CD4-positive, alpha-beta memory T cell (primary cell): ENCODE measurements around the gene GLMN. TPM values are rescaled to one million over a fixed set of nuclear protein-coding genes. Genes with fewer than 3 reads are reported as not detected.

Experiments used
- CTCF ChIA-PET: fragments of 350-600 bp; sonication (Branson Sonifier 250); formaldehyde crosslinking; loops from one replicate; lab custom pipeline; 2021; ENCODE audit warnings: inconsistent platforms; ENCODE audit not compliant: partially characterized antibody; lab: Charles Lee
- POLR2A ChIA-PET: fragments of 350-600 bp; sonication (Branson Sonifier 250); formaldehyde crosslinking; loops from one replicate; lab custom pipeline; 2021; ENCODE audit not compliant: partially characterized antibody; lab: Charles Lee
- DNase-seq, 5 donors: peaks; one replicate each; pipeline versions ENCODE4 v3.0.0 to v3.0.0-alpha.2; 2020 to 2022; ENCODE audit warnings: mixed read lengths in 1 of 5
- H3K27ac ChIP-seq: one replicate; pipeline ENCODE4 v1.7.0; 2013; ENCODE audit warnings: low read depth, low read length
- H3K27me3 ChIP-seq: 2 replicates; pipeline ENCODE4 v1.7.0; 2013; ENCODE audit warnings: mild to moderate bottlenecking, low read length, moderate library complexity; ENCODE audit not compliant: insufficient read depth
- H3K36me3 ChIP-seq: 2 replicates; pipeline ENCODE4 v1.7.0; 2013; ENCODE audit warnings: mild to moderate bottlenecking, low read length, moderate library complexity; ENCODE audit not compliant: insufficient read depth
- H3K4me1 ChIP-seq: 2 replicates; pipeline ENCODE4 v1.7.0; 2013; ENCODE audit warnings: mild to moderate bottlenecking, low read length, moderate library complexity; ENCODE audit not compliant: insufficient read depth
- H3K4me3 ChIP-seq, 2 donors: one replicate each; pipeline ENCODE4 v1.7.0; 2013; ENCODE audit warnings: low read length in 2 of 2, mild to moderate bottlenecking in 1 of 2
- H3K9me3 ChIP-seq, 2 donors: one replicate each; pipeline ENCODE4 v1.7.0; 2013; ENCODE audit warnings: low read length in 2 of 2, control low read depth in 1 of 2; ENCODE audit not compliant: control insufficient read depth in 1 of 2
- H3K27ac Mint-ChIP-seq, 7 donors: one replicate each; pipeline ENCODE4 v1.8.0; 2020 to 2021; ENCODE audit warnings: mixed read lengths in 7 of 7, mild to moderate bottlenecking in 6 of 7, inconsistent platforms in 3 of 7, moderate library complexity in 3 of 7
- H3K27me3 Mint-ChIP-seq, 2 donors: one replicate each; pipeline ENCODE4 v1.8.0; 2020 to 2021; ENCODE audit warnings: mixed read lengths in 2 of 2
- H3K36me3 Mint-ChIP-seq, 2 donors: one replicate each; pipeline ENCODE4 v1.8.0; 2020 to 2021; ENCODE audit warnings: mixed read lengths in 2 of 2, inconsistent platforms in 1 of 2, mild to moderate bottlenecking in 1 of 2
- H3K4me1 Mint-ChIP-seq, 4 donors: one replicate each; pipeline ENCODE4 v1.8.0; 2020 to 2021; ENCODE audit warnings: mixed read lengths in 4 of 4, mild to moderate bottlenecking in 1 of 4
- H3K4me3 Mint-ChIP-seq, 8 donors: one replicate each; pipeline ENCODE4 v1.8.0; 2020 to 2021; ENCODE audit warnings: mixed read lengths in 8 of 8, mild to moderate bottlenecking in 7 of 8, moderate library complexity in 6 of 8, inconsistent platforms in 3 of 8
- H3K9me3 Mint-ChIP-seq, 8 donors: one replicate each; pipeline ENCODE4 v1.8.0; 2020 to 2021; ENCODE audit warnings: mixed read lengths in 8 of 8, mild to moderate bottlenecking in 5 of 8, inconsistent platforms in 3 of 8, moderate library complexity in 1 of 8
- intact Hi-C: fragments of 100-400 bp; cut with micrococcal nuclease; formaldehyde crosslinking; loops from one replicate; pipeline ENCODE4 v1.15.1; 2023
- polyA plus RNA-seq, 2 donors: library from polyadenylated mRNA; unstranded; fragments of 300-500 nt; fragmentation: Illumina TruSeq; gene quantifications; one replicate each; pipeline ENCODE4 v1.2.3, GENCODE V29; 2021
- total RNA-seq, 2 experiments: library from RNA; stranded (reverse); gene quantifications; one replicate each; pipeline ENCODE4 v1.2.3, GENCODE V29; 2021

The GLMN gene
- total and polyA plus RNA-seq, 4 experiments from 2014 or later, result 12.5 to 14.7 (median 13.6) TPM

DNA sequence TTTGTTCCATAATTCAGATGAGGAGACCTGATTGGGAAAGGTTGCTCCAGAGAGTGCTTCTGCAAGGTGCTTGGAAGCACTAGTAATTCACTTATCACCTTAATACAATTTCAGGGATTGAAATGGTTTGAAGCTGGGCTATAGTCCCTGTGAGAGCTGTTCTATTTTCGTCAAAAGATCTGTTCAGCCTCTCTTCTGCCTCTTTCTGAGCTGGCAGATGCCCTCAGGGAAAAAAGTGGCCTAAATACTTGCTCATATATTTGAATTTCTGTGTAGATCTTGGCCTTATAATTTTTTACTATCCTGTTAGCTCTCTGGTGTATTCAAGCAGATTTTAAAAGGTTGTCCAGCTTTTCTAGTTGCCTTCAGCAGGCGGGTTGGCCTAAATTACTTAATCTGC, 58.8 kb downstream of the GLMN start:
- H3K4me3 Mint-ChIP-seq, result no peak overlapping the region
- ChIA-PET POLR2A (interaction anchor here (0.6 kb wide), 1 partner anchor 10 kb away, joined by 3 read pairs; no protein-coding TSS in a partner anchor), CTCF (no interaction called here)
- Histone ChIP-seq H3K9me3 (no peaks in the 10 kb centered on the region), H3K4me1 (no peaks in the 10 kb centered on the region), H3K27me3 (no peaks in the 10 kb centered on the region), H3K36me3 (no peaks in the 10 kb centered on the region), H3K4me3 (no peak overlapping the region), H3K27ac (no peak overlapping the region)
- no peak overlapping the region for H3K27ac Mint-ChIP-seq
- intact Hi-C loops, result no loop called here
- peaks cover 0 to 4% (median 0%) of the 10 kb centered on the region in 8 donors for H3K9me3 Mint-ChIP-seq
- no peaks in the 10 kb centered on the region for H3K36me3 Mint-ChIP-seq
- no peaks in the 10 kb centered on the region for H3K4me1 Mint-ChIP-seq
- peaks cover 6 to 9% of the 10 kb centered on the region in 2 donors for H3K27me3 Mint-ChIP-seq
- no peak for DNase-seq

DNA sequence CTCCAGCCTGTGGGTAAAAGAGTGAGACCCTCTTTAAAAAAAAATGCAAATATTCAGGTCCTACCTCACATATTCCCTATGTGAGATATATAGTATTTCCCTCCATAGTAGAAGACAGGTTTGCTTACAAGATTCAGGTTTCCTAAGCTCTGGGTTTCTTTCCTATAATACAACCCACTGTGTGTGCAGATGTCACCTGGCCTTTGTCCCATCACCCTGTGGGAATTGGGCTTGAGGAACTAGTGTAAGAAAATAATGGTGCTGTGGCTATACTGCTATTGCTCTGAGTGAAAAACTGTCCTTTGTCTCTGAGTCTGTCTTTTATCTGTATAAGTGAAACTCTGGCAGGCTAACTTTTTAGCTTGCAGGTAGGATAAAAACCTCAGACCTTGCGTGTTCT, 68.1 kb downstream of the GLMN start:
- no peak overlapping the region for H3K27ac ChIP-seq
- H3K36me3 Mint-ChIP-seq, result no peaks in the 10 kb centered on the region
- no peak for DNase-seq
- H3K4me1 ChIP-seq, result no peaks in the 10 kb centered on the region
- intact Hi-C loops, result no loop called here
- peaks cover 0 to 7% (median 0%) of the 10 kb centered on the region in 8 donors for H3K9me3 Mint-ChIP-seq
- no peak overlapping the region for H3K4me3 ChIP-seq
- H3K9me3 ChIP-seq, result no peaks in the 10 kb centered on the region
- POLR2A ChIA-PET, result interaction anchor here (0.7 to 0.8 kb wide), 2 partner anchors 9 to 19 kb away, joined by 3 read pairs; no protein-coding TSS in a partner anchor
- no peaks in the 10 kb centered on the region for H3K4me1 Mint-ChIP-seq
- H3K27me3 Mint-ChIP-seq, result peaks cover 1 to 5% of the 10 kb centered on the region in 2 donors
- CTCF ChIA-PET, result interaction anchor here (0.6 kb wide), 1 partner anchor 14 kb away, joined by 4 read pairs; no protein-coding TSS in a partner anchor
- no peak overlapping the region for H3K27ac Mint-ChIP-seq
- no peak overlapping the region for H3K4me3 Mint-ChIP-seq
- no peaks in the 10 kb centered on the region for H3K27me3 ChIP-seq
- H3K36me3 ChIP-seq, result no peaks in the 10 kb centered on the region

DNA sequence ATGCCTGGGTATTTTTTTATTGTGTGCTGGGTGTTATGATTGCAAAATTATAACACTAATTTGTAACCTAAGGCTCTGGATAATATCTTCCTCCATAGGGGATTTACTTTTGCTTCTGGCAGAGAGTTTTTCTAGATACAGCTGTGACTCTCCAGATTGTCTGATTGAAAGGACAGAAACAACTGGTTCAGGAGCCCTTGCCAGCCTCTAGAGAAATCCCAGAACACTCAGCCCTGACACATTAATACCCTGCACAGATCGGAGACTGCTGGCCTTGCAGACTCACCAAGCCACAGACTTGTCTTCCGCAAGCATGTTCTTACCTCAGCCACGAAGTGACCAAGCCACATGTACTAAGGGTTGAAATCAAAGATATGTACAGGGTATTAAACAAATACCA, 70.4 kb downstream of the GLMN start:
- no peak for DNase-seq
- ChIA-PET POLR2A (no interaction called here), CTCF (no interaction called here)
- Mint-ChIP-seq H3K9me3 (peaks cover 0 to 4% (median 0%) of the 10 kb centered on the region in 8 donors), H3K27me3 (peaks cover 0 to 3% of the 10 kb centered on the region in 2 donors), H3K36me3 (no peaks in the 10 kb centered on the region), H3K27ac (no peak overlapping the region), H3K4me1 (no peaks in the 10 kb centered on the region), H3K4me3 (no peak overlapping the region)
- no peaks in the 10 kb centered on the region for H3K36me3 ChIP-seq
- no peaks in the 10 kb centered on the region for H3K4me1 ChIP-seq
- H3K9me3 ChIP-seq, result no peaks in the 10 kb centered on the region
- no peak overlapping the region for H3K4me3 ChIP-seq
- no peak overlapping the region for H3K27ac ChIP-seq
- no peaks in the 10 kb centered on the region for H3K27me3 ChIP-seq
- intact Hi-C loops, result no loop called here

DNA sequence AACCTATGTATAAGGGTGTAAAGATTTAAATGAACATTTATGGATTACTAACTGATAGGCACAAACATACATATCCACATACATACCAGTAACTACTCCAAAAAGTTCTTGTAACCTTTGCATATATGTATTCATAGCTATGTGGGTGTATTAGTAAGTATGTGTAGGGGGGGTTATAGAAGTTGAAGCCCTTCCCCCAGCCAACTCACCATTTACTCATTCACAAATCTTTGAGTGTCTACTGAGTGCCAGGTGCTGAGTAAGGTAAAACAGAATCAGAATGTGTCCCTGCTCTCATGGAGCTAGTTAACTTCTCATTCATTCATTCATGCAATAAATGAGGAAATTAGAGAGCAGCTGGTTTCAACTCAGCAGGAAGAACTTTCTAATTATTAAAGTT, 79.8 kb downstream of the GLMN start:
- CTCF ChIA-PET, result interaction anchor here (0.6 kb wide), 1 partner anchor 1521 kb away, joined by 4 read pairs; no protein-coding TSS in a partner anchor
- peaks cover 0 to 3% (median 0%) of the 10 kb centered on the region in 8 donors for H3K9me3 Mint-ChIP-seq

DNA sequence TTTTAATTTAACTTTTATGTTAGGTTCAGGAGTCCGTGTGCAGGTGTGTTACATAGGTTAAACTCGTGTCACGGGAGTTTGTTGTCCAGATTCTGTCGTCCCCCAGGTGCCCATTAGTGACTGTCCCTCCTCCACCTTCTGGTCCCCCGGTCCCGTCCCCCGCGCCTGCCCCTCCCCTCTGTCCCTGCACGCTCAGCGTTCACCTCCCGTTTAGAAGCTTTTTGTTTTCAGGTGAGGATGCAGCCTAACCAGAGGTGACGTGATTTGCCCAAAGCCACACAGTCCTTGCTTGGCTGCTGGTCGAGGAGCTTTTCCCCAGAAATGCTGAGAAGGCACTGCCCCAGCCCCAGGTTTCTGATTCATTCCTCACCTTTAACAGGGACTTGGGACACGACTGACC, 80.2 kb downstream of the GLMN start:
- peaks cover 0 to 3% (median 0%) of the 10 kb centered on the region in 8 donors for H3K9me3 Mint-ChIP-seq
- peaks cover 0 to 4% of the 10 kb centered on the region in 2 donors for H3K27me3 Mint-ChIP-seq
- H3K27ac ChIP-seq, result no peak overlapping the region
- CTCF ChIA-PET, result interaction anchor here (0.6 kb wide), 1 partner anchor 1522 kb away, joined by 4 read pairs; no protein-coding TSS in a partner anchor
- no peaks in the 10 kb centered on the region for H3K36me3 ChIP-seq
- no peaks in the 10 kb centered on the region for H3K27me3 ChIP-seq
- no peaks in the 10 kb centered on the region for H3K9me3 ChIP-seq
- H3K4me3 ChIP-seq, result no peak overlapping the region
- POLR2A ChIA-PET, result interaction anchor here (0.5 kb wide), 1 partner anchor 78 kb away, joined by 3 read pairs; no protein-coding TSS in a partner anchor
- H3K4me3 Mint-ChIP-seq, result no peak overlapping the region
- peak overlapping the region in 1 of 7 donors; percentile 25 for H3K27ac Mint-ChIP-seq
- no peaks in the 10 kb centered on the region for H3K4me1 ChIP-seq
- intact Hi-C loops, result no loop called here
- DNase-seq, result no peak
- H3K4me1 Mint-ChIP-seq, result no peaks in the 10 kb centered on the region
- no peaks in the 10 kb centered on the region for H3K36me3 Mint-ChIP-seq

More for the DNA sequence above, 79.8 kb downstream of the GLMN start:
- no peaks in the 10 kb centered on the region for H3K36me3 ChIP-seq
- DNase-seq, result no peak
- H3K4me1 ChIP-seq, result no peaks in the 10 kb centered on the region
- peaks cover 0 to 4% of the 10 kb centered on the region in 2 donors for H3K27me3 Mint-ChIP-seq
- H3K27ac Mint-ChIP-seq, result peak overlapping the region in 1 of 7 donors; percentile 25
- no peak overlapping the region for H3K4me3 ChIP-seq
- POLR2A ChIA-PET, result no interaction called here
- no peaks in the 10 kb centered on the region for H3K27me3 ChIP-seq
- no peaks in the 10 kb centered on the region for H3K36me3 Mint-ChIP-seq
- H3K4me3 Mint-ChIP-seq, result no peak overlapping the region
- intact Hi-C loops, result no loop called here
- no peaks in the 10 kb centered on the region for H3K4me1 Mint-ChIP-seq
- H3K27ac ChIP-seq, result no peak overlapping the region
- no peaks in the 10 kb centered on the region for H3K9me3 ChIP-seq

DNA sequence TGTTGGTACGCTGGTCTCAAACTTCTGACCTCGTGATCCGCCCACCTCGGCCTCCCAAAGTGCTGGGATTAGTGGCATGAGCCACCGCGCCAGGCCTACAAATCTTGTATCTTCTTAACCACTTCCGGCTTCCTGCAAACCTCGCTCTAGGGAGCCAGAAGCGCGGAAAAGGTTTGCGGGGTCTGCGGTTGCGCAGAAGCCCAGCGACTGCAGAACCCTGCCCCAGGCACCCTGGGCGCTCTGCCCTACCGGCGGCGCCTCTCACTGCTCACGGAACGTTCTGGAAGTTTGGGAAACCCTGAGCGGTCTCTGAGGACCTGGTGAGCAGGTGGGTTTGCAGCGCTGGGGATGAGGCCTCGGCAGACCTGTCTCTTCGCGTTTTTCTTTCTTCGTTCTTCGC, 81.1 kb downstream of the GLMN start, which contains the start of gene C1orf146:
C1orf146 (plus strand) TSS at position 195 of the 400 bp plus-strand sequence. CDS start 13,506 bp downstream, outside the sequence.
- Mint-ChIP-seq H3K36me3 (no peaks in the 10 kb centered on the region), H3K4me1 (no peaks in the 10 kb centered on the region), H3K9me3 (peaks cover 0 to 3% (median 0%) of the 10 kb centered on the region in 8 donors), H3K27me3 (peaks cover 0 to 4% of the 10 kb centered on the region in 2 donors), H3K27ac (no peak within 1 kb of the TSS), H3K4me3 (no peak within 1 kb of the TSS)
- Histone ChIP-seq H3K36me3 (no peaks in the 10 kb centered on the region), H3K27ac (no peak within 1 kb of the TSS), H3K4me1 (no peaks in the 10 kb centered on the region), H3K4me3 (no peak within 1 kb of the TSS), H3K27me3 (no peaks in the 10 kb centered on the region), H3K9me3 (no peaks in the 10 kb centered on the region)
- intact Hi-C loops, result no loop called here
- ChIA-PET POLR2A (no interaction called here), CTCF (no interaction called here)
- no peak for DNase-seq

DNA sequence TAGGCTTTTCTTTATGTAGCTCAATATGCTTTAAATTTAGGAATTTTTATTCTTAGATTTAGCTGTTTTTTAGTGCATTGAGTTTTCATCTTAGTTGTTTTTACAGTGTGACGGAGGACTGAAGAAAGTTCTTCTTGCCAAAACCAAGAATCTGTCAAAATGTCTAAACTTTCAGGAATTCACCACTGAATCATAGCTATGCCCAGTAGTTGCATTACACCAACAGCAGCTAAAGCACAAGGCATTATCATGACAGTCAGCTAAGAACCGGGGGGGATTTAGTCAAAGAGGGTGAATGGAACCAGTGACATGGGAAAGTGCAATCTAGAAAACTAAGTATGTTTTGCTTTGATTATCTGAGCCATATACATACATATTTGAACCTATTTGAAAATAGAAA, 87.6 kb downstream of the GLMN start:
- H3K4me1 ChIP-seq, result peaks cover 5% of the 10 kb centered on the region
- Mint-ChIP-seq H3K27me3 (peaks cover 1% of the 10 kb centered on the region in 2 donors), H3K27ac (no peak overlapping the region), H3K4me1 (peaks cover 0 to 14% (median 11%) of the 10 kb centered on the region in 4 donors), H3K36me3 (no peaks in the 10 kb centered on the region), H3K9me3 (peaks cover 0 to 7% (median 0%) of the 10 kb centered on the region in 8 donors), H3K4me3 (no peak overlapping the region)
- H3K9me3 ChIP-seq, result no peaks in the 10 kb centered on the region
- no peak overlapping the region for H3K4me3 ChIP-seq
- no peaks in the 10 kb centered on the region for H3K36me3 ChIP-seq
- POLR2A ChIA-PET, result interaction anchor here (0.5 kb wide), 1 partner anchor 20 kb away, joined by 3 read pairs; no protein-coding TSS in a partner anchor
- no peak overlapping the region for H3K27ac ChIP-seq
- H3K27me3 ChIP-seq, result no peaks in the 10 kb centered on the region
- no peak for DNase-seq
- CTCF ChIA-PET, result interaction anchor here (1.2 kb wide), 1 partner anchor 214 kb away, joined by 4 read pairs; no protein-coding TSS in a partner anchor
- intact Hi-C loops, result no loop called here
